DOHH2 (cell line): Measurements from ENCODE around the gene BANP.

Source experiments
- EZH2phosphoT487 ChIP-seq: fragments of 200-600 bp; sonication (generic); IDR thresholded peaks from 2 replicates; pipeline ENCODE4 v1.6.1; 2017; ENCODE audit warnings: borderline replicate concordance, mild to moderate bottlenecking, antibody characterized with exemption, low read length, moderate library complexity, mixed read lengths
- TF ChIP-seq, protein P1 (sequence below): fragments of 200-600 bp; sonication (generic); IDR thresholded peaks from one replicate; pipeline ENCODE4 v1.5.1; 2014; ENCODE audit warnings: antibody characterized with exemption, mild to moderate bottlenecking, low read depth, low read length; ENCODE audit not compliant: poor library complexity, severe bottlenecking

DNA sequence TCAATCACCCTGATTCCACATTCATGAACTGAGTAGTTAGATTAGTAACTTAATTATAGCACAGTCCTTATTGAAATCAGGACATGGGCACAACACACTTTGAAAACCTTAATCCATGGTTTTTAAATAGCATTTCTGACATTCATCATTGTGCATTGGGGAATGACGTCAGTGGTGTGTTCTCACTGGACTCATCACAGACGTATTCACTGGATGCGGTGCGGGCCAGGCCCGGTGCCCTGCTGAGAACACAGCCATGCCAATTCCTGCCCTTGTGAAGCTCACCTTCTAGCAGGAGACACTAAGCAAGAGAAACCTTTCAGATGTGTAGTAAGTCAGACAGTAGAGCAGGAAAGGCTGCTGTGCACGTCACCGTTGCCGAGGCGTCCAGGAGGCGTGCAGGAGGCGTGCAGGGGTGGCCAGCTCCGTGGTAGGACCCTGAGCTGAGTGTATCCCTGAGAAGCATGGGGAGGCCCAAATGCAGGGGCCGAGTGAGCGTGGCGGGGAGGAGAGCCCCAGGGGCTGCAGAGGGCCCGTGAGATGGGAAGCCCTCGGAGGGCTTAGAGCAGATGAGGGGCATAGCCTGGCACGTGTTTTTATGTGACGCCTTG is 12.9 kb downstream of the BANP start:
- TF ChIP-seq, protein P1, sequence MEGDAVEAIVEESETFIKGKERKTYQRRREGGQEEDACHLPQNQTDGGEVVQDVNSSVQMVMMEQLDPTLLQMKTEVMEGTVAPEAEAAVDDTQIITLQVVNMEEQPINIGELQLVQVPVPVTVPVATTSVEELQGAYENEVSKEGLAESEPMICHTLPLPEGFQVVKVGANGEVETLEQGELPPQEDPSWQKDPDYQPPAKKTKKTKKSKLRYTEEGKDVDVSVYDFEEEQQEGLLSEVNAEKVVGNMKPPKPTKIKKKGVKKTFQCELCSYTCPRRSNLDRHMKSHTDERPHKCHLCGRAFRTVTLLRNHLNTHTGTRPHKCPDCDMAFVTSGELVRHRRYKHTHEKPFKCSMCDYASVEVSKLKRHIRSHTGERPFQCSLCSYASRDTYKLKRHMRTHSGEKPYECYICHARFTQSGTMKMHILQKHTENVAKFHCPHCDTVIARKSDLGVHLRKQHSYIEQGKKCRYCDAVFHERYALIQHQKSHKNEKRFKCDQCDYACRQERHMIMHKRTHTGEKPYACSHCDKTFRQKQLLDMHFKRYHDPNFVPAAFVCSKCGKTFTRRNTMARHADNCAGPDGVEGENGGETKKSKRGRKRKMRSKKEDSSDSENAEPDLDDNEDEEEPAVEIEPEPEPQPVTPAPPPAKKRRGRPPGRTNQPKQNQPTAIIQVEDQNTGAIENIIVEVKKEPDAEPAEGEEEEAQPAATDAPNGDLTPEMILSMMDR: no peak
- TF ChIP-seq EZH2phosphoT487: no peak
